22Rv1 (cell line): Measurements from ENCODE around the gene PRR19.

Source experiments
- H3K27ac ChIP-seq: fragments of 450-650 bp; 2 replicates; pipeline ENCODE4 v1.5.1; 2017
- CTCF ChIP-seq: fragments of 450-650 bp; IDR thresholded peaks from 2 replicates; pipeline ENCODE4 v1.5.1; 2017; ENCODE audit warnings: mild to moderate bottlenecking
- ZFX ChIP-seq: fragments of 450-650 bp; IDR thresholded peaks from 2 replicates; pipeline ENCODE4 v1.6.1; 2017; ENCODE audit warnings: antibody characterized with exemption, borderline replicate concordance

PRR19 gene

GRCh38 chr19:42286349-42287016, 15.4 kb upstream of the PRR19 start:
- H3K27ac ChIP-seq: peak overlapping the region; percentile 89
- TF ChIP-seq CTCF (no peak), ZFX (no peak)

GRCh38 chr19:42287017-42287826, 14.7 kb upstream of the PRR19 start:
- no peak for TF ChIP-seq CTCF
- TF ChIP-seq ZFX: no peak
- peak overlapping the region; percentile 89 for H3K27ac ChIP-seq

- peak overlapping the region; percentile 89 for H3K27ac ChIP-seq
- TF ChIP-seq ZFX (no peak), CTCF (no peak)
Observed at GRCh38 chr19:42287827-42288107, 14.2 kb upstream of the PRR19 start.

- TF ChIP-seq CTCF (no peak), ZFX (no peak)
Observed at GRCh38 chr19:42288387-42288786, 13.5 kb upstream of the PRR19 start.

GRCh38 chr19:42288881-42289555, 12.9 kb upstream of the PRR19 start:
- TF ChIP-seq CTCF (no peak), ZFX (no peak)
- H3K27ac ChIP-seq: no peak overlapping the region; the same call in 1 of the 2 replicates

More at GRCh38 chr19:42288387-42288786, 13.5 kb upstream of the PRR19 start:
- H3K27ac ChIP-seq: peak overlapping the region; percentile 89

- TF ChIP-seq CTCF: no peak
- TF ChIP-seq ZFX: no peak
Observed at GRCh38 chr19:42289556-42290041, 12.3 kb upstream of the PRR19 start.

More at GRCh38 chr19:42289556-42290041, 12.3 kb upstream of the PRR19 start:
- H3K27ac ChIP-seq: no peak overlapping the region
